Fibroblast of peridontal ligament (primary cell): ENCODE measurements around the gene JAK2.
"Not testable (repeated sequence)": the region's sequence is repeated elsewhere in the genome, so short reads cannot be mapped to it uniquely, and the experiment has no call there.

ENCODE experiments used
- DNase-seq: peaks from one replicate; pipeline ENCODE4 v3.0.0-alpha.2; 2010; ENCODE audit errors: extremely low read depth

Gene JAK2

GRCh38 chr9:4980086-4980727, 4.9 kb upstream of the JAK2 start:
- DNase-seq, result no peak

GRCh38 chr9:4982721-4983482, 2.2 kb upstream of the JAK2 start:
- no peak for DNase-seq

- DNase-seq, result no peak
Measured at GRCh38 chr9:4983601-4984165, 1.4 kb upstream of the JAK2 start.

- DNase-seq, result no peak
Measured at GRCh38 chr9:4984171-4984620, 876 bp upstream of the JAK2 start.

- DNase-seq, result peak; percentile 33
Measured at GRCh38 chr9:4985386-4986266, 554 bp downstream of the JAK2 start.

GRCh38 chr9:4986296-4986695, 1.2 kb downstream of the JAK2 start:
- DNase-seq, result peak; percentile 50

- no peak for DNase-seq
Measured at GRCh38 chr9:4986783-4987182, 1.7 kb downstream of the JAK2 start.

GRCh38 chr9:4987961-4988421, 2.9 kb downstream of the JAK2 start:
- peak; percentile 78 for DNase-seq

GRCh38 chr9:4992872-4993271, 7.8 kb downstream of the JAK2 start:
- no peak for DNase-seq

GRCh38 chr9:4994166-4994890, 9.3 kb downstream of the JAK2 start:
- no peak for DNase-seq

- DNase-seq, result peak; percentile 53
Measured at GRCh38 chr9:4997196-4997595, 12.1 kb downstream of the JAK2 start.

- no peak for DNase-seq
Measured at GRCh38 chr9:4997631-4998030, 12.6 kb downstream of the JAK2 start.

GRCh38 chr9:5002811-5003210, 17.7 kb downstream of the JAK2 start:
- DNase-seq, result peak; percentile 86

GRCh38 chr9:5004481-5004880, 19.4 kb downstream of the JAK2 start:
- DNase-seq, result no peak

GRCh38 chr9:5008202-5008601, 23.1 kb downstream of the JAK2 start:
- peak; percentile 10 for DNase-seq

- peak; percentile 28 for DNase-seq
Measured at GRCh38 chr9:5013374-5013773, 28.3 kb downstream of the JAK2 start.

GRCh38 chr9:5015934-5016333, 30.9 kb downstream of the JAK2 start:
- no peak for DNase-seq

GRCh38 chr9:5025416-5025815, 40.3 kb downstream of the JAK2 start:
- peak; percentile 12 for DNase-seq

GRCh38 chr9:5031941-5032340, 46.9 kb downstream of the JAK2 start:
- not testable (repeated sequence) for DNase-seq

- no peak for DNase-seq
Measured at GRCh38 chr9:5040730-5041389, 55.8 kb downstream of the JAK2 start.
